Measurements from ENCODE around the gene TEX36. TPM values are rescaled to one million over a fixed set of nuclear protein-coding genes. Genes with fewer than 3 reads are reported as not detected.

Gene TEX36
- total RNA-seq, 1 donor from 2014 or later, result not detected

Other genes starting within 250 kb of the TEX36 start
- 17.2 and 22.4 TPM in 2 replicates for gene EDRF1, start 36.5 kb upstream of the TEX36 start, total RNA-seq
- 0.07 TPM in 1 of 2 replicates, not detected in the other for gene MMP21, start 92.7 kb upstream of the TEX36 start, total RNA-seq
- gene UROS, start 140.1 kb upstream of the TEX36 start, total RNA-seq, result 43.9 and 67.2 TPM in 2 replicates
- gene BCCIP, start 140.4 kb upstream of the TEX36 start, total RNA-seq, result 49.2 and 74.0 TPM in 2 replicates
- gene DHX32, start 198.1 kb upstream of the TEX36 start, total RNA-seq, result 33.5 and 37.4 TPM in 2 replicates
- 0.95 and 1.4 TPM in 2 replicates for gene FANK1, start 213.4 kb upstream of the TEX36 start, total RNA-seq

All from pulmonary artery endothelial cell (primary cell).